B cell (primary cell): ENCODE data around the gene MTUS2.

Experiments used
- EZH2 ChIP-seq: IDR thresholded peaks from 2 replicates; pipeline ENCODE4 v1.6.1; 2012; ENCODE audit warnings: borderline replicate concordance, low read depth, mild to moderate bottlenecking, moderate library complexity, low read length; ENCODE audit not compliant: insufficient read depth, poor library complexity, severe bottlenecking
- TF ChIP-seq, protein P1 (sequence below): fragments of 200-600 bp; IDR thresholded peaks from one replicate; pipeline ENCODE4 v1.8.0; 2022; ENCODE audit warnings: antibody characterized with exemption, mild to moderate bottlenecking

DNA sequence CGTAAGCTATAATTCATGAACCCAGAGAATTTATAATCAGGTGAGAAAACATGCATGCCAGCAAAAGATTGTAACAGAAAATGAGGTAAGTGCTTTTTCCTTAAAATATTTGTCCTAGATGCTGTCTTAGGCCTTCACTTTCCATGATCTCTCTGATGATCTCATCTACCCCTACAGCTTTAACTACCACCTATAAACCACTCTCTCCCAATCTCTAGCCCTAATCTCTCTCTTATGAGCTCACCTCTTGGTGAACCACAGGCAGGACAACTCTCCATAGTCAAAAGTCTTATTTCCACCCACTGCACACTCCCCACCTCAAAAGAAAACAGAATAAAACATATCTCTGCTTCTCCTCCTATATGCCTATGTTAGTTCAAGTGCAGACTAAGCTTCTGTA is 638.3 kb downstream of the MTUS2 start:
- TF ChIP-seq, protein P1, sequence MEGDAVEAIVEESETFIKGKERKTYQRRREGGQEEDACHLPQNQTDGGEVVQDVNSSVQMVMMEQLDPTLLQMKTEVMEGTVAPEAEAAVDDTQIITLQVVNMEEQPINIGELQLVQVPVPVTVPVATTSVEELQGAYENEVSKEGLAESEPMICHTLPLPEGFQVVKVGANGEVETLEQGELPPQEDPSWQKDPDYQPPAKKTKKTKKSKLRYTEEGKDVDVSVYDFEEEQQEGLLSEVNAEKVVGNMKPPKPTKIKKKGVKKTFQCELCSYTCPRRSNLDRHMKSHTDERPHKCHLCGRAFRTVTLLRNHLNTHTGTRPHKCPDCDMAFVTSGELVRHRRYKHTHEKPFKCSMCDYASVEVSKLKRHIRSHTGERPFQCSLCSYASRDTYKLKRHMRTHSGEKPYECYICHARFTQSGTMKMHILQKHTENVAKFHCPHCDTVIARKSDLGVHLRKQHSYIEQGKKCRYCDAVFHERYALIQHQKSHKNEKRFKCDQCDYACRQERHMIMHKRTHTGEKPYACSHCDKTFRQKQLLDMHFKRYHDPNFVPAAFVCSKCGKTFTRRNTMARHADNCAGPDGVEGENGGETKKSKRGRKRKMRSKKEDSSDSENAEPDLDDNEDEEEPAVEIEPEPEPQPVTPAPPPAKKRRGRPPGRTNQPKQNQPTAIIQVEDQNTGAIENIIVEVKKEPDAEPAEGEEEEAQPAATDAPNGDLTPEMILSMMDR = no peak
- TF ChIP-seq EZH2 = no peak
